Heart right ventricle (tissue), 16 donors: ENCODE data around the gene SLC12A4. TPM values are rescaled to one million over a fixed set of nuclear protein-coding genes. Genes with fewer than 3 reads are reported as not detected.
"Not testable (repeated sequence)": the region's sequence is repeated elsewhere in the genome, so short reads cannot be mapped to it uniquely, and the experiment has no call there.

ENCODE experiments used
- ATAC-seq, 8 donors: fragments of 200-7000 bp; cut with Tn5 transposase; one replicate each; pipeline ENCODE4 v1.9.1; 2020; ENCODE audit warnings: mild to moderate bottlenecking in 8 of 8, moderate library complexity in 8 of 8, moderate number of reproducible peaks in 1 of 8
- DNase-seq, 2 donors: peaks; one replicate each; pipeline ENCODE4 v3.0.0-alpha.2; 2020
- H3K27ac ChIP-seq, 10 donors: fragments of 200-600 bp; sonication (generic) in 2 of 10; one replicate each; pipeline versions ENCODE4 v1.5.0 to v1.8.0; 2020 to 2022; ENCODE audit warnings: mild to moderate bottlenecking in 3 of 10
- H3K27me3 ChIP-seq, 7 donors: fragments of 200-600 bp; one replicate each; pipeline ENCODE4 v1.8.0; 2021 to 2022; ENCODE audit warnings: mild to moderate bottlenecking in 2 of 7
- H3K36me3 ChIP-seq, 9 donors: fragments of 200-600 bp; sonication (generic) in 1 of 9; one replicate each; pipeline versions ENCODE4 v1.5.0 to v1.8.0; 2020 to 2022; ENCODE audit warnings: mild to moderate bottlenecking in 2 of 9
- H3K4me1 ChIP-seq, 9 donors: fragments of 200-600 bp; sonication (generic) in 1 of 9; one replicate each; pipeline versions ENCODE4 v1.5.0 to v1.8.0; 2020 to 2022; ENCODE audit warnings: mild to moderate bottlenecking in 4 of 9
- H3K4me3 ChIP-seq, 10 donors: fragments of 200-600 bp; sonication (generic) in 2 of 10; one replicate each; pipeline versions ENCODE4 v1.5.0 to v1.8.0; 2020 to 2022; ENCODE audit warnings: mild to moderate bottlenecking in 7 of 10, moderate library complexity in 2 of 10
- H3K9me3 ChIP-seq, 11 donors: fragments of 200-600 bp in 10 of 11; sonication (generic) in 2 of 11; one replicate each; pipeline versions ENCODE4 v1.5.0 to v1.8.0; 2013 to 2022; ENCODE audit warnings: mild to moderate bottlenecking in 2 of 11, control low read depth in 1 of 11, moderate library complexity in 1 of 11
- WGBS, 2 donors: extraction: QIAGEN DNeasy Blood & Tissue Kit; methylation state at CpG; one replicate each; pipeline ENCODE4 v1.1.7; 2013; ENCODE audit warnings: inconsistent platforms in 1 of 2; 5-methylcytosine and 5-hydroxymethylcytosine counted together
- intact Hi-C, 10 donors: fragments of 100-400 bp; cut with DNase I; formaldehyde crosslinking; loops; one replicate each; pipeline versions ENCODE4 v1.11.1 to v1.14.2; 2022
- polyA plus RNA-seq, 2 donors: library from polyadenylated mRNA; stranded (reverse); fragments of 200-250 nt; gene quantifications; one replicate each; pipeline ENCODE4 v1.2.3, GENCODE V29; 2013
- total RNA-seq, 10 donors: library from RNA; stranded (reverse); fragmentation: NEBNext Ultra II Directional in 3 of 10; extraction: Animal tissue kit (Norgen Biotek cat#: 25700) in 3 of 10; gene quantifications; one replicate each; pipeline versions ENCODE4 v1.2.1 to v1.2.4, GENCODE V29; 2021 to 2023
- TF ChIP-seq, protein P1 (sequence below), 9 donors: fragments of 200-600 bp; sonication (generic) in 2 of 9; IDR thresholded peaks; one replicate each; pipeline versions ENCODE4 v1.5.0 to v1.8.0; 2021 to 2022; ENCODE audit warnings: antibody characterized with exemption in 9 of 9, mild to moderate bottlenecking in 5 of 9, moderate library complexity in 1 of 9
- donor health status: Arrhythmogenic right ventricular cardiomyopathy.
- donor health status: ischemic (EF 13 %, LVEDD 7.1; RV severe dilation, severe dysfunction).
- donor health status: healthy with polysubstance abuse.
- donor health status: DM: no; HTN: yes; CAD: no.
- donor health status: DM: no; HTN: no; CAD: no.
- donor health status: ischemic (EF 25% LVEDD 6.9; RV normal size, moderate dysfunction).
- donor health status: ischemic (EF 25% LVEDD 5.7; RV mildly dilated, moderate dysfunction).
- donor health status: healthy.
- donor health status: DM: yes; HTN: yes; CAD: no.
- donor health status: Ischemic cardiomyopathy.
- donor health status: ischemic (EF 35%, LVEDD 5.7; RV mildly dilated, moderate dysfunction).
- donor health status: nonischemic (EF 11% LVEDD 7.7; RV severe dilation, severe dysfunction).
- donor health status: DM: yes; HTN: yes; CAD: no.
- donor health status: PGD.
- donor health status: ischemic (EF 29% LVEDD 5.4; RV normal size, mild dysfunction).
- donor health status: nonischemic (EF 23%, LVEDD 6.1; RV moderate dilation, normal function).

Gene SLC12A4
- total and polyA plus RNA-seq, 12 donors: 70.1 to 116 (median 86.6) TPM

DNA sequence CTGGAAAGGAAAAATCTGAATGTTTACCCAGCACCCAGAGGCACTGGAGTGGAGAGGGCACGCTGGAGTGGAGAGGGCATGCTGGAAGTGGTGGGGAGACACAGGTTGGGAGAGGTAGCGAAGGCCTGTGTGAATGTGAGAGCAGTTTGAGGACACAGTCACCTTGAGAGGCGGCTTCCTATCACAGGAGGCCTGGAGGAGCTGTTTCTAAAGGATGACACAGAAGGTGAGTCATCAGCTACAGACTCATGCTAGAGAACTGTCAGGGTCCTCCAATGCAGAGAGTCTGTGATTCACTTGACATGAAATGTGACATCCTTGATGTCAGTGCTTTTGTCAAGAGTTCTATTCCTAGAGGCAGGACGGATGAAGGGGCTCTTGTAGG lies 50.6 kb downstream of the SLC12A4 start:
- intact Hi-C loops: loop anchor here in 1 of 10 donors (5.0 kb wide), 2 partner anchors 36 to 86 kb away; partner anchors contain the start of gene NRN1L
- DNase-seq: no peak
- Histone ChIP-seq H3K36me3 (peaks cover 0 to 51% (median 0%) of the 10 kb centered on the region in 9 donors), H3K4me1 (peaks cover 25 to 82% (median 61%) of the 10 kb centered on the region in 9 donors), H3K27me3 (no peaks in the 10 kb centered on the region), H3K4me3 (no peak overlapping the region), H3K27ac (peak overlapping the region in 9 of 10 donors; percentile 17 to 83 (median 53)), H3K9me3 (no peaks in the 10 kb centered on the region)
- 48 to 65% methylated on average over 4 of the region's 4 CpGs for WGBS, 2 donors
- peak in 5 of 8 donors; percentile 8 to 73 (median 36) for ATAC-seq
- TF ChIP-seq, protein P1, sequence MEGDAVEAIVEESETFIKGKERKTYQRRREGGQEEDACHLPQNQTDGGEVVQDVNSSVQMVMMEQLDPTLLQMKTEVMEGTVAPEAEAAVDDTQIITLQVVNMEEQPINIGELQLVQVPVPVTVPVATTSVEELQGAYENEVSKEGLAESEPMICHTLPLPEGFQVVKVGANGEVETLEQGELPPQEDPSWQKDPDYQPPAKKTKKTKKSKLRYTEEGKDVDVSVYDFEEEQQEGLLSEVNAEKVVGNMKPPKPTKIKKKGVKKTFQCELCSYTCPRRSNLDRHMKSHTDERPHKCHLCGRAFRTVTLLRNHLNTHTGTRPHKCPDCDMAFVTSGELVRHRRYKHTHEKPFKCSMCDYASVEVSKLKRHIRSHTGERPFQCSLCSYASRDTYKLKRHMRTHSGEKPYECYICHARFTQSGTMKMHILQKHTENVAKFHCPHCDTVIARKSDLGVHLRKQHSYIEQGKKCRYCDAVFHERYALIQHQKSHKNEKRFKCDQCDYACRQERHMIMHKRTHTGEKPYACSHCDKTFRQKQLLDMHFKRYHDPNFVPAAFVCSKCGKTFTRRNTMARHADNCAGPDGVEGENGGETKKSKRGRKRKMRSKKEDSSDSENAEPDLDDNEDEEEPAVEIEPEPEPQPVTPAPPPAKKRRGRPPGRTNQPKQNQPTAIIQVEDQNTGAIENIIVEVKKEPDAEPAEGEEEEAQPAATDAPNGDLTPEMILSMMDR (IDR thresholded peaks at IDR 0.05): no peak

DNA sequence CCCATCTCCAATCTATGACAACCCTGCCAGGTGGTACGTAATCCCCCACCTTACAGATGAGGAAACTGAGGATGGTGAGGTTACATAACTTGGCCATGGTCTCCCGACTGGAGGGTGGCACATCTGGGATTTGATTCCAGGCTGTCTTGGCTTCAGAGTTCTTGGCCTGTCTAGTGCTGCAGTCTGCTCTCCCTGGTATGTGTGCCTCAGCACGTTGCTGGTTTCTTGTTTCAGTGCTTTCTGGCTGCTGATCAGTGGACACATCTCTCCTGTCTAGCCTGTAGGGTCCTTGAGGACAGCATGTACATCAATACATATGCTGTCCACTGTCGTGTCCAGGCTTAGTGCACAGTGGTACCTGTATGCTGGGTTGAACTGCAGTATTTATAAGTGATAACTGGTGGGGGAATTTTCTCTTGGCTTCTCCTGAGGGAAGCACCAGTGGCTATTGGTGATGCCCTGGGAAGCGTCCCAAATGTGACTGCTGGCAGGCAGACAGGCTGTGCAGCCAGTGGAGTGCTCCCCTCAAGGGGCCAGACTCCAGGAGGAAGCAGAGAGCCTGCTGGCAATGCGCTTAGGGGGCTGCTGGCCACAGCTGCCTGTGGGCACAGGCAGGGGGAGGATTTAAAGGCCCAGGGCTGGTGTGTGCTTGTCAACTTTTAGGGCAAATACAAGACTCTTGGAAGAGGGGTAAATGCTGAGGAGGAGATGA lies 51.1 kb downstream of the SLC12A4 start:
- peak; percentile 74 to 90 (median 82) for ATAC-seq
- Histone ChIP-seq H3K4me3 (no peak overlapping the region), H3K27me3 (no peaks in the 10 kb centered on the region), H3K4me1 (peaks cover 25 to 77% (median 57%) of the 10 kb centered on the region in 9 donors), H3K27ac (peak overlapping the region in 9 of 10 donors; percentile 17 to 83 (median 53)), H3K9me3 (no peaks in the 10 kb centered on the region), H3K36me3 (peaks cover 0 to 55% (median 0%) of the 10 kb centered on the region in 9 donors)
- DNase-seq: peak; percentile 65 to 69
- intact Hi-C loops: loop anchor here in 1 of 10 donors (5.0 kb wide), 2 partner anchors 35 to 85 kb away; partner anchors contain the start of gene NRN1L
- 37 to 47% methylated on average over 6 of the region's 6 CpGs for WGBS, 2 donors
- TF ChIP-seq, protein P1 (IDR thresholded peaks at IDR 0.05): peak in 2 of 9 donors; percentile 11 to 18

DNA sequence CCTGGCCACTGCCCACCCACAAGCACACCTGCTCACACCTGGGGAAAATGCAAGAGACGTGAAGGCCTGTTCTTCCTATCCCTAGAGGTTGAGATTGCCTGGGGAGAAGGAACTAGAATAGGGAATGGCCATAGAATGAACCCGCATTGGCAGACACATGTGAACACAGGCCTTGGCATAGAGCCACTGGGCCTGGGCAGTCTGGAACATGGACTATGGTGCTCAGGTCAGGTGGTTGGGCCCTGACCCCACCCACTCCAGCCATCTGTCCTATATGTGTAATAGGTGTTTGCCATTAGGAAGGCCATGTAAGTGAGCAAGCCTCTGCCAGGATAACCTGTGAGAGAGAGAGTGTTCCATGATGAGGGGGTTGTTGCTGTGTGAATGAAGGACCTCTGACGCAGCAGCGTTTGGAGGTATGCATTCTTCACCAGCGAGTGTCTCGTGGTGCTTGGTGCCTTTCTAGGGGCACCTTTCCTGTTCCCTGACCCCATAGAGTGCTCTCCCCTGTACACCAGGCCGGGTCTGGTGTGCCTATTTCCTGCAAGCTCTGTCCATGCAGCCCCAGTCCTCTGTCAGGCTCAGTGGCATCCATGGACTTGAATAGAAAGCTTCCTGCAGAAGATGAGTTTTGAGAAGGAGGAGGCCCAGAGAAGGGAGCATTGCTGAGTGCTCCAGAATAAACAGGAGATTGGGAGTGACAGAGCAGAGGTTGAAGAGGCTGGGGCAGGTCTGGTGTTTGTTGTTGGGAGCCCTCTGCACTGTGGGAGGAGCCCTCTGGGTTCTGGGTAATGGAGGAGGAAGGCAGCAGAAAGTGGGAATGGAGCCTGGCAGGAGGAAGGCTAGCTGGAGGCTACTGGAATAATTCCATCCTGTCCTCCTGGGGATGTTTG lies 52.4 kb downstream of the SLC12A4 start:
- ATAC-seq (peak in 1 of 8 donors; percentile 22), DNase-seq (no peak)

DNA sequence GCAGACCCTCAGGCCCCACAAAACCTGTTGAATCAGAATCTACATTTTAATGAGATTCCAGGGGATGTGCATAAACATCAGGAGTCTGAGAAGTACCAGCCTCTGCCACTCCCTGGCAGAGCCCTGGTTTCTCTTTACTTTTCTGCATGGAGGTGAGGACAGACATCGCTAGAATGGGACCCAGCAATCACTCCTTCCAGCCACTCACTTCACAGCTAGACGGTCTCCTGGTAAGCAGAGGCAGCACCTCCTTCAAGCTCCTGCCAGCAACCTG lies 53.0 kb downstream of the SLC12A4 start:
- not testable (repeated sequence) for H3K27ac ChIP-seq, DNase-seq, H3K9me3 ChIP-seq, ATAC-seq, H3K4me3 ChIP-seq, H3K27me3 ChIP-seq
- WGBS, 2 donors: 60 to 61% methylated on average over 1 to 2 of the region's 2 CpGs
- peaks cover 0 to 74% (median 12%) of the 10 kb centered on the region in 9 donors for H3K36me3 ChIP-seq
- intact Hi-C loops: loop anchor here in 1 of 10 donors (5.0 kb wide), 2 partner anchors 33 to 83 kb away; partner anchors contain the start of gene NRN1L
- H3K4me1 ChIP-seq: peaks cover 26 to 65% (median 44%) of the 10 kb centered on the region in 9 donors

More for the DNA sequence above, 52.4 kb downstream of the SLC12A4 start:
- WGBS, 2 donors: 73 to 77% methylated on average over 7 of the region's 7 CpGs
- Histone ChIP-seq H3K4me1 (peaks cover 23 to 65% (median 45%) of the 10 kb centered on the region in 9 donors), H3K4me3 (no peak overlapping the region), H3K27ac (peak overlapping the region in 4 of 10 donors; percentile 47 to 83 (median 72)), H3K36me3 (peaks cover 0 to 68% (median 6%) of the 10 kb centered on the region in 9 donors), H3K27me3 (no peaks in the 10 kb centered on the region), H3K9me3 (no peaks in the 10 kb centered on the region)
- intact Hi-C loops: loop anchor here in 1 of 10 donors (5.0 kb wide), 2 partner anchors 34 to 84 kb away; partner anchors contain the start of gene NRN1L
- TF ChIP-seq, protein P1 (IDR thresholded peaks at IDR 0.05): no peak
